ENCODE measurements around the gene RASGRP2.

DNA sequence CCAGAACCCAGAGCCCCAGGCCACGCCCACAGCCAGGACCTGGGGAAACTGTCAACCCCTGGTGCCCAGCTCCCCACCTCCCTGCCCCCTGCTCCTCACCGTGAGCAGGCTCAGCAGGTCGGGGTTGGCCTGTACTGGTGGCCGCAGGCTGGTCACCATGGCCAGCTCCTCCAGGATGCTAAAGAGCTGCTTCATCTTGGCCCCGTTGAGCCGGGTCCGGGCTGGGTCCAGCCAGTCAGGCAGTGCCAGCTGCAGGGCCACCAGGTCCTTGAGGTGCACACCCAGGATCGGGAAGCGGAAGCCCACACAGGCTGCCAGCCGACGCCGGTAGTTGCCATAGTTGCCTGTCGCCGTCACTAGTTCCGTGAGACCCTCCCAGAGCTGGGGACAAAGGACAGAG is 7.3 kb downstream of the RASGRP2 start:
- TF ChIP-seq CTCF (IDR thresholded peaks at IDR 0.05), result no peak
- TF ChIP-seq POLR2A (IDR thresholded peaks at IDR 0.05), result no peak

Measured in upper lobe of left lung (tissue), 4 donors.